Measurements from ENCODE around the gene SSBP2.

The SSBP2 gene

GRCh38 chr5:81428861-81429260 lies 322.0 kb downstream of the SSBP2 start:
- DNase-seq (ENCODE audit: insufficient read length, low spot score) (no peak), FAIRE-seq (no peak)
- TF ChIP-seq, protein P1, sequence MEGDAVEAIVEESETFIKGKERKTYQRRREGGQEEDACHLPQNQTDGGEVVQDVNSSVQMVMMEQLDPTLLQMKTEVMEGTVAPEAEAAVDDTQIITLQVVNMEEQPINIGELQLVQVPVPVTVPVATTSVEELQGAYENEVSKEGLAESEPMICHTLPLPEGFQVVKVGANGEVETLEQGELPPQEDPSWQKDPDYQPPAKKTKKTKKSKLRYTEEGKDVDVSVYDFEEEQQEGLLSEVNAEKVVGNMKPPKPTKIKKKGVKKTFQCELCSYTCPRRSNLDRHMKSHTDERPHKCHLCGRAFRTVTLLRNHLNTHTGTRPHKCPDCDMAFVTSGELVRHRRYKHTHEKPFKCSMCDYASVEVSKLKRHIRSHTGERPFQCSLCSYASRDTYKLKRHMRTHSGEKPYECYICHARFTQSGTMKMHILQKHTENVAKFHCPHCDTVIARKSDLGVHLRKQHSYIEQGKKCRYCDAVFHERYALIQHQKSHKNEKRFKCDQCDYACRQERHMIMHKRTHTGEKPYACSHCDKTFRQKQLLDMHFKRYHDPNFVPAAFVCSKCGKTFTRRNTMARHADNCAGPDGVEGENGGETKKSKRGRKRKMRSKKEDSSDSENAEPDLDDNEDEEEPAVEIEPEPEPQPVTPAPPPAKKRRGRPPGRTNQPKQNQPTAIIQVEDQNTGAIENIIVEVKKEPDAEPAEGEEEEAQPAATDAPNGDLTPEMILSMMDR (IDR thresholded peaks at IDR 0.05; ENCODE audit: insufficient read depth, missing control alignments), result no peak

GRCh38 chr5:81428446-81428845 lies 322.5 kb downstream of the SSBP2 start:
- TF ChIP-seq, protein P1 (IDR thresholded peaks at IDR 0.05; ENCODE audit: insufficient read depth, missing control alignments), result no peak
- FAIRE-seq, result no peak
- DNase-seq (ENCODE audit: insufficient read length, low spot score), result no peak

DNA sequence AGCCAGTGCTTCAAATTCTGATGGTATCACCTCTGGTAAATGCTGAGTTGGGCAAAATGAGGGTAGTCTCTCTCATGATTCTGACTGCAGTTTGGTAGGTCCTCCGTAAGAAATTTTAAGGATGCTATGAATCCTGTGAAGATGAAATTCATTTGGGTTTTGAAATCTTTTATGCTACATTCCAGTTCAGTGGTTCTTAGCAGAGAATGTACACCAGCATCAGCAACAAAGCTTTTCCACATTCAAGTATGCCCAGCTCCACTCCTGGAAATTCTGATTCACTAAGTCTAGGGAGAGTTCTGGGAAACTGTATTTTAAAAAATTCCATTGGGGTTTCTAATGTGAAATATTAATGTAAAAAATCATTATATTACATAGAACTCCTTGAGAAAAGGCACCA lies 323.3 kb downstream of the SSBP2 start:
- TF ChIP-seq, protein P1 (IDR thresholded peaks at IDR 0.05; ENCODE audit: insufficient read depth, missing control alignments), result no peak
- DNase-seq (ENCODE audit: insufficient read length, low spot score), result no peak
- no peak for FAIRE-seq

GRCh38 chr5:81426359-81427030 lies 324.4 kb downstream of the SSBP2 start:
- no peak for FAIRE-seq
- TF ChIP-seq, protein P1 (IDR thresholded peaks at IDR 0.05; ENCODE audit: insufficient read depth, missing control alignments), result no peak
- no peak for DNase-seq (ENCODE audit: insufficient read length, low spot score)

GRCh38 chr5:81425569-81425968 lies 325.3 kb downstream of the SSBP2 start:
- DNase-seq (ENCODE audit: insufficient read length, low spot score) (no peak), FAIRE-seq (peak; percentile 16)
- TF ChIP-seq, protein P1 (IDR thresholded peaks at IDR 0.05; ENCODE audit: insufficient read depth, missing control alignments), result peak; percentile 59

DNA sequence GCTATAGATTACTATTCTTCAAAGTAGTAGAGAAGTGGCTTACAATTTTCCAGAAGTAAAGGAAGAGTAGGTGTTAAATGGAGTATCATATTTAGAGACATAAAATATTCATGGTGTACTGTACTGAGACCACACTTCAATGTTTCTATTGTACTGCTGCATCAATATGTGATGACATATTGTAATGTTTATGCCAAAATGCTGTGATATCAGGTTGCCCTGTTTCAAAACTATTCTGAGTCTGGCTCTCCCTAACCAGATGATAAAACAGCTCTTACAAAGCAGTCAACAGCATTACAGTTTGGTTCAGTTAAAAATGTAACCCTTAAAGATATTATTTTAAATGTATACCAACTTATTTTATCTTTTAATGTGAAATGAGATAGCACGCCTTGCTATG lies 326.2 kb downstream of the SSBP2 start:
- no peak for FAIRE-seq
- TF ChIP-seq, protein P1 (IDR thresholded peaks at IDR 0.05; ENCODE audit: insufficient read depth, missing control alignments), result no peak
- DNase-seq (ENCODE audit: insufficient read length, low spot score), result no peak

DNA sequence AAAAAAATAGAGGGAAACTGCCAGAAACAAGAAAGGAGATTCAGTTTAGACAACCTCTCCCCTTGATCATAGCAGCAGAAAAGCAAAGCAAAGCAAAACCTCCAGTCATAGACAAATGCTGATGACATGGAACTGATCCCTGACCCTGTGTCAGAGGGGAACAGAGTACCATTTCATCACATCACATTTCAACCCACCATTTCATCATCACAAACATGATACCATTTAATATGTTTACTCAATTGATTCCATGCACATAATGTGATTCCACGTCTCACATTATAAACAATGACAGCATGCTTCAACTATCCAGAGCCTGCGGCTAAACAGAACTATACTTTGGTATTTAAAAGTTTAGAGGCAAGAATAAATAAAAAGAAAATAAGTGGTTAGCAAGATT lies 328.2 kb downstream of the SSBP2 start:
- TF ChIP-seq, protein P1 (IDR thresholded peaks at IDR 0.05; ENCODE audit: insufficient read depth, missing control alignments), result no peak
- DNase-seq (ENCODE audit: insufficient read length, low spot score), result no peak
- FAIRE-seq, result no peak

Data from D721Med (cell line).